Suppressor macrophage treated with lipopolysaccharide for 1 hour (primary cell): ENCODE measurements around the gene IL13.
"Not testable (repeated sequence)": the region's sequence is repeated elsewhere in the genome, so short reads cannot be mapped to it uniquely, and the experiment has no call there.

ENCODE experiments used
- DNase-seq, 3 donors: peaks; one replicate each; pipeline ENCODE4 v3.0.0-alpha.2; 2020 to 2022

The IL13 gene

DNA sequence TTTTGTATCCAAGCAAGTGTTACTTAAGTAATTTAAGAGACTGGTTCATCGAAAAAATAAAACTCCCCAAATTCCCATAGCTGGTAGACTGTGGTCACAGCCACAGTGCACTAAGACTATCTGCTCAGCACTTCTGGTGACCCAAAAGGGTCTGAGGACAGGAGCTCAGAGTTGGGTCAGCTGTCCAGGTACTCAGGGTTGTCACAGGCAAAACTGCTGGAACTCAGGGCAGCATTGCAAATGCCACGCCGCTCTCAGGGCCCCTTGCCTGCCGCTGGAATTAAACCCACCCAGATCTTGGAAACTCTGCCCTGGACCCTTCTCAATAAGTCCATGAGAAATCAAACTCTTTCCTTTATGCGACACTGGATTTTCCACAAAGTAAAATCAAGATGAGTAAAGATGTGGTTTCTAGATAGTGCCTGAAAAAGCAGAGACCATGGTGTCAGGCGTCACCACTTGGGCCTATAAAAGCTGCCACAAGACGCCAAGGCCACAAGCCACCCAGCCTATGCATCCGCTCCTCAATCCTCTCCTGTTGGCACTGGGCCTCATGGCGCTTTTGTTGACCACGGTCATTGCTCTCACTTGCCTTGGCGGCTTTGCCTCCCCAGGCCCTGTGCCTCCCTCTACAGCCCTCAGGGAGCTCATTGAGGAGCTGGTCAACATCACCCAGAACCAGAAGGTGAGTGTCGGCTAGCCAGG, at the start of gene IL13:
TSS of gene IL13 (plus strand) at position 498 of the 705 bp plus-strand sequence. CDS start at position 512, 14 bp downstream.
- DNase-seq: no peak

DNA sequence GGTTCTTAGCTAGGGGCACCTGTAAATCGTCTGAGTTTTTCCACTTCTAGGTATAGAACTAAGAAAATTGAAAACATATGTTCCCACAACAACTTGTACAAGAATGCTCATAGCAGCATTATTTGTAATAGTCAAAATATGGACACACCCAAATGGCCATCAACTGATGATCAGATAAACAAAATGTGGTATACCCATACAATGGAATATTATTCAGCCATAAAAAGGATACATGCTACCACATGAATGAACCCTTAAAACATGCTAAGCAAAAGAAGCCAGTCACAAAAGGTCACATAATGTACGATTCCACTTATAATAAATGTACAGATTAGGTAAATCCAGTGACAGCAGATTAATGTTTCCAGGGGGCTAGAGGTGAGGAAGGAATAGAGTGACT, 46.0 kb upstream of the IL13 start:
- DNase-seq: no peak

DNA sequence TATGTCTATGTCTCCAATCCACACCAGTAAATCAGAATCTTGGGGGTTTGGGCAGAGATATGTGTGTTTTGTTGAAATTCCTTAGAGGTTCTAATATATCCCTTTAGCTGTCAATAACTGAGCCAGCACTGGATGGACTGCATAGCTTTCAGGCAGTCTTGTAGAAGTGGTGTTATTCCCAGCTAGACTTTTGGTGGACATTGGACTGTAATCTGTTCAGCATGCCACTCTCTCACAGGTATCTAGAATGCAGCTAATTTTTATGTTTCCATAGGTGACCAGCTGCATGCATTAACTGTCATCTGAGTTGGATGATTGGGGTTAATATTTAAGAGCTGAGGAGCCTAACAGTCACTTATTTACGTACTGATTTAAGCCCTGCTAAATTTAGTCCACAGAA, 45.1 kb upstream of the IL13 start:
- DNase-seq: no peak

DNA sequence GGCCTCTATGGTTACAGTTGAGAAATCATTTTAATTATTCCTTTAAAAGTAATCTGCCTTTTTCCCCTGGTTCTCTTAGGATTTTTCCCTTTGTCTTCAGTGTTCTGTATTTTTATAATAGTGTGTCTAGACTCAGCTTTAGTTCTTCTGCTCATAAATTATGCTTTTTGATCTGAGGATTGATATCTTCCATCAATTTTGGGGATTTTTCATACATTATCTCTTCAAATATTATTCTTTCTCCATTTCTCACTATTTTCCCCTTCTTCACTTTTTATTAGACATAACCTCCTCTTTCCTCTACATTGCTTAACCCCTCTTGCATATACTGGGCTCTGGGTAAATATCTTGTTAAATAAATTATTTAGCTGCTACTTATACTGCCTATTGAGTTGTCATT, 36.3 kb upstream of the IL13 start:
- DNase-seq: no peak

DNA sequence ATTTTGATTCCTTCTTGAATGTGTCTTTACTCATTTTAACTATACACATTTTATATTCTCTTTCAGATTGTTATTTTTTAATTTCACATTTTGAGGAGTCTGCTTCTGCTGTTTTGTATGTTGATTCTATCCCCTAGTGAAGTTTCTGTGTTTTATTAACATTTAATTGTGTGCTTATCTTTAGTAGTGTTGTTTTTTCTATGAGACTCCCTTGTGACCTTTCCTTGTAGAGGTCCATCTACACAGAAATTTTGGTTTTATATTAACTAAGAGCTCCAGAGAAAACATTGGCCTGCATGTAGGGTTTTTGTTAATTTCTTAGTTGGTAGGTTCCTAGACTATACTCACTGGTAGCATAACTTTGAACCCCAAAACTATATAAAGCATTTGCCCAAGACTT, 35.4 kb upstream of the IL13 start:
- DNase-seq: no peak

DNA sequence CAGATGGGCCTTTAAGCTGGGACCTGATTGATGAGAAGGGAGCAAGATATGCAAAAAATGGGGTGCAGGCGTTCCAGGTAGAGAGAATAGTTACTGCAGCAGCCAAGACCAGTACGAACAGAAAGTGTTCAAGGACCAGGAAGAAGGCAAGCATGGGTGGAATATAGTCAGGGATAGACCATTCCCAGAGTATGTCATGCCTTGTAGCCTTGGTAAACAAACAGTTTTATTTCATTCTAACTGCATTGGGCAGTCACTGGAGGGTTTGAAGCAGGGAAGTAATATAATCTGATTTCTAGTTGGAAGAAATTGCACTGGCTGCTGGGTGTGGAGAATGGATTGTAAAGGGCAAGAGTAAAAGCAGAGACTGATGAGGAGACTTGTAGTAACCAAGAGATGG, 30.5 kb upstream of the IL13 start:
- DNase-seq: no peak

DNA sequence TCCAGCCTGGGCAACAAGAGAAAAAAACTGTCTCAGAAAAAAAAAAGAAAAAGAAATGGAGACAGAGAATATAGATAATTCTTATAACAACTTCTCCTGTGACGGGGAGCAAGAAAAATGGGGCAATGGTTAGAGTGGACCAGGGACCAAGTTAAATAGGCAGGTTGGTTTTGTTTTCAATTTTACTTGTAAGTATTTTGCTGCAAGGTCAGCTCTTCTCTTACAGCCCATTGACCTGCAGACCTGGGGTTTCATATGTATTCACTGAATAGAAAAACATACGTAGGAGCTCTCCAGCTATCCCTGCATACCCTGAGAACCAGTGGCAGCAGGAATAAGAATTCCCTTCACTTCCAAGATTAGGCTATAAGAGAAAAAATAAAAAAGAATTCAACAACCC, 29.2 kb upstream of the IL13 start:
- no peak for DNase-seq

DNA sequence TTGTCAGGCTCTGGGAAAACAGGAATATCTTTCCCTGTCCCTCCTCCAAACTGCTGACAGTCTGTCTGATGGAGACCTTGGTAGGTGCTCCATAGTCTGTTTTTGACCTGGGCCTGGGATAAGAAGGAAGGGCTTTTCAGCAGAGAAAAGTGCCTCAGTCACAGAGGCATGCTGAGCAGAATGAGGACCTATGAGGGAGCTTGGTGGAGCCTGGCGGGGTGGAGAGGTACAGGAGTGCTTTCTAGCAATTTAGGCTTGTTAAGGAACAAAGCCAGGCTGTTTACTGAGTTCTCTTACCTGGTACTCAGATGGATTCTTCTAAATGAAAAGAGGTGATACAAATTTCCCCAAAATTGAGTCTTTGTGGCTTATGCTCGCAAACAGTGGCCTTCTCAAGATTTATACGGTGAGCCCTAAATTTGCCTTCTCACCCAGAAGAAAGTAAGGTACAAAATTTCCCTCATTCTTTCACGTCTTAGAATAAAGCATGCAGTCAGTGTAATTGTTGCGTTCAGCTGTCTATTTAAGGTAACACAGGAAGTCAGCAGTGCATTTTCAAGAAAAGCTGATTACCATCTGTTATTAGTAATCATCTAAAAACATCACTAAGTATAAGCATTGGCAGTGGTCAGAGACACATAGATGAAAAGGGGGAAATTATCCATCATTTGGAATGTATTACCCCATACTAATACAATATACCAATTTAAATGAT, 28.6 kb upstream of the IL13 start:
- DNase-seq: no peak

DNA sequence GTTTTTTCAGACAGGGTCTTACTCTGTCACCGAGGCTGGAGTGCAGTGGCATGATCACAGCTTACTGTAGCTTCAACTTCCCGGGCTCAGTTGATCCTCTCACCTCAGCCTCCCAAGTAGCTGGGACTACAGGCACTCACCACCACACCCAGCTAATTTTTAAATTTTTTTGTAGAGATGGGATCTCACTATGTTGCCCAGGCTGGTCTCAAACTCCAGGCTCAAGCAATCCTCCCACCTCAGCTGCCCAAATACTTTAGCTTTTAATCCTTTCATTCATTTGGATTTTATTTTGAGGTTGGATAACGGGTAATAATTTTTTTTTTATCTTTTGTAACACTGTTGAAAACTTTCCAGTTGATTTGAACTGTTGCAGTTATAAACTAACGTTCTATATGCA, 24.4 kb upstream of the IL13 start:
- not testable (repeated sequence) for DNase-seq

DNA sequence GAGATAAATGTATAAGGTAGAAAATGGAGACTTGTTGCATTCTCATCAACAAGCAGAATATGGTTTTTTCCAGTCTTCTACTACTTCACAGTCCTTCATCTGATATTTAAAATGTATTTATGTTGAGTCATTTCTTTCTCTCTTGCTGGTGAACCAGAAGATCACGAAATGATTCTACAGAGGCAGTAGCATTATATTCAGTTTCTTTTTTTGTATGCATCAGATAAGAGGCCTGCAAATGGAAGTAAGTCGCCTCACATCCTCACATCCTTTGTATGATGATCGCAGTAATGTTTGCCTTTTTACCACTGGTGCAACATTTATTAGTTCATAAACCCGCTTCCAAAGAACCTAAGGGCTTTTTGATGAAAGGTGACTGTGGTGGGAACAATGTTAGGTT, 22.1 kb upstream of the IL13 start:
- no peak for DNase-seq

DNA sequence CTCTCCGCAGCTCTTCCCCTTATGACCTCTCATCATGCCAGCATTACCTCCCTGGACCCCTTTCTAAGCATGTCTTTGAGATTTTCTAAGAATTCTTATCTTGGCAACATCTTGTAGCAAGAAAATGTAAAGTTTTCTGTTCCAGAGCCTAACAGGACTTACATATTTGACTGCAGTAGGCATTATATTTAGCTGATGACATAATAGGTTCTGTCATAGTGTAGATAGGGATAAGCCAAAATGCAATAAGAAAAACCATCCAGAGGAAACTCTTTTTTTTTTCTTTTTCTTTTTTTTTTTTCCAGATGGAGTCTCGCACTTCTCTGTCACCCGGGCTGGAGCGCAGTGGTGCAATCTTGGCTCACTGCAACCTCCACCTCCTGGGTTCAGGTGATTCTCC, 20.7 kb upstream of the IL13 start:
- DNase-seq: no peak

DNA sequence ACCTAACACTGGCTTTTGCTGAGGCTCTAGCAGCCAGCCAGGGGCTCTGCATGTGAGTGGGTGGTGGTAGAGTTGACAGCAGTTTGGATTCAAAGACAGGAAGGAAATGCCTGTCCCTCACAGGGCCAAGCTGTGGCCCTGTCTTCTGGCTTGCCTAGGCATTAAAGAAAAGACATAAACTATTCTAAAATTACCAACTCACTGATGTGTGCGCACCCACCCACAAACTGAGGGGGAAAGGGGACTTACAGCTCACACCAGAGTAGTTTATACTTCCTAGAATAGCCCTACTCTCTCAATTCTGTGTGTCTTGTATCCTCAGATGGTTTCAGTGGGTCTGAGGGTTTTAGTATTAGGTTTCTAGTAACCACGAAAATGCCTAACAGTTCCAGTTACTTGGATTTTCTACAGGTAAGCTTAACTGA, 18.3 kb upstream of the IL13 start:
- no peak for DNase-seq

DNA sequence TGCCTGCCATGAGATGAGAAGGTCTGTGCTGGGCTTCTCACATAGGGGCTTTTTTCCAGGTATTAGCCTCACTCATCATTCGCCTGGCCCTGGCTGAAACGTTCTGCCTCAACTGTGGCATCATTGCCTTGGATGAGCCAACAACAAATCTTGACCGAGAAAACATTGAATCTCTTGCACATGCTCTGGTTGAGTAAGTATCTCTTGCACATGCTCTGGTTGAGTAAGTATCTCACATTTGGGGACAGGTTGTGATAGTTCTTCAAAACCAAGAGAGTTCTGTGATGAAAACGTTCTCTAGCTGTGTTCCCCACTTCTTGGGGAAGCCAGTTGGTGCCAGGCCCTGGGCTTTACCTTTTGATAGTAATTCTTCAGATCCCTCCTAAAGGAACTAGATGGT, 17.4 kb upstream of the IL13 start:
- DNase-seq: no peak

DNA sequence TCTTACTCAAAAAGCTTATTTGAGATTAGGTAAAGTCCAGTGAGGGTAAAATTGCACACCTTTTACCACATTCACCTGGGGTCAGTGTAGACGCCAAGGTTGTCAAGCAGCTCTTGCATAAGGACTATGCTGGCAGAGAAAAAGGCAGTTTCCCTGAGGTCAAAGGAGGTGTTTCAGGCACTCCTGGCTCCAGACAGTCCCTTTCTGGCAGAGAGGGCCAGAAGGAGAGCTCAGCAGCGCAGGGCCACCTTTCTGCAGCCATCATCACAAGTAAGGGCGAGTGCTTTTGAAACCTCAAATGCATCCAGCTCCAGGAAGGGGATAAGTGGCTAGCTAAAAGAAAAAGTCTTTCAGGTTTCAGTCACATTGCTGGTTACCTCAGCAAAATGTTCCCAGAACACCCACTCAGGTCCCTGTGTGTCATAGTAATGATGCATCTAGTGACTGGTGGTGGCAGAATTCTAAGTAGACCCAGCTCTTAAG, 16.7 kb upstream of the IL13 start:
- DNase-seq: peak; percentile 20 to 43 (median 35)

DNA sequence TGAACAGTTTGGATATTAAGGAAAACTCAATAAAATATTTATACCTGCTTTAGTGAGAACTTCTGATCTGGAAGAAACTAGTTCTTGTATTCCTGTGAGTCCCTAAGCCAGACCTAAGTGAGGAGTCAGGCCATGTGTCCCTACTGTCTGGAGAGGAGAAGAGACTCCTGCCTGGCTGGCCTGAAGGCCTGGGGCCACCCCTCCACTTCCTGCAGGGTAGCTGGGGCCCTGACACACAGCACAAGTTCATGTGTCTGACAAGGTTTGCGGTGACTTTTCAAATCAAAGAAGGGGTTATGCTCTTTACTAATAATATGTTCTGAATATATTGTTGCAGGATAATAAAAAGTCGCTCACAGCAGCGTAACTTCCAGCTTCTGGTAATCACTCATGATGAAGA, 16.1 kb upstream of the IL13 start:
- no peak for DNase-seq

DNA sequence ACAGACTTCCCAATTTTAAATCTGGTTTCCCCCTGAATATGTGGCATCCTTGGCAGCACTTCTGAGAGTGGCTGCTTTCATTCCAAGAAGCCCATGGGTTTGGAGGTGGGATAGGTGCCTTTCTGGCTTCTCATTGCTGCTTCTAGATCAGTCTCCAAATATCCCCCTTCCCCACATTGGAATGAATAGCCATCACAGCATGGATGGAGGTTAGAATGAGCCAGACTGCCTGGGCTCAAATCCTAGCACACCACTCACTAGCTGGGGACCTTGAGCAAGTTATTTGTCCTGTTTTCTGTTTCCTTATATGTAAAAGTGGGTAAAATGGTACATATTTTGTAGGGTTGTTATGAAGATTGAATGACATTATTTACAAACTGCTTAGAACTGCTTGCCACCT, 13.8 kb upstream of the IL13 start:
- no peak for DNase-seq

DNA sequence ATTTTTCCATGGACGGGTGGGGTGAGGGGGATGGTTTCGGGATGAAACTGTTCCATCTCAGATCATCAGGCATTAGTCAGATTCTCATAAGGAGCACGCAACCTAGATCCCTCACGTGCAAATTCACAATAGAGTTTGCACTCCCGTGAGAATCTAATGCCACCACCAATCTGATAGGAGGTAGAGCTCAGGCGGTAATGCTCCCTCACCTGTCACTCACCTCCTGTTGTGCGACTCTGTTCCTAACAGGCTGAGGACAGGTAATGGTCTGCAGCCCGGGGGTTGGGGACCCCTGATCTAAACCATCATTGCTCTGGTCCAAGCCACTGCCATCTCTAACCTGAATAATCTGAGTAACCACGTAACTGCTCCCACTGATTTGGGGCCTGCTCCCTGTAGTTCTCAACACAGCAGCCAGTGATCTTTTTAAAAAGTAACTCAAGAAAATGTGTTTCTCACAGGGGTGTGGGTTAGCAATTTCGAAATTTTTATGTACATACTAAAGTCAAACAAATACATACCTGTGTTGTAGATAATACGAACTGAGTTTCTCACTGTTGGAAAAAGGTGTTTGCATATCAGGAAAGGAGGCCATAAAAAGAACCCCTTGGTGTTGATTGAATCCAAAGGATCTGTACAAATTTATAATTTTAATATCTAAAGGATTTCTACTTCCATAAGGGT, 11.2 kb upstream of the IL13 start:
- DNase-seq: no peak

DNA sequence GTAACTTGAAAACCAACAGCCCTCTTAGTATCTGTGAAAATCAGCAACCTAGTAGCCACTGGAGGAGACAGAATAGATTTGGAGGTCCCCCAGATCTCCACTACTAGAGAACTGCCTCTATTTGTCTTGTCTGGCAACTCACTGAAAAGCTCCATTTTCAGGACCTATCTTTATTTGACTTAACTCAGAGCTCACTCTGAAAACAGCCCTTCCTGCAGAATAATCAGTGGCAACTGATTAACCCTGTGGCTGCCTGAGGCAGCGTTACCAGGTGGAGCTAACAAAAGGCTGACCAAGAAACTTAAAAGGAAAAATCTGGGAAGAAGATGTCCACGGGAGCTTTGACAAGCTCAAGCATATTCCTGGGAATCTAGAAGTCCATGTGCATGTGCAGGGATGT, 10.5 kb upstream of the IL13 start:
- DNase-seq: no peak

DNA sequence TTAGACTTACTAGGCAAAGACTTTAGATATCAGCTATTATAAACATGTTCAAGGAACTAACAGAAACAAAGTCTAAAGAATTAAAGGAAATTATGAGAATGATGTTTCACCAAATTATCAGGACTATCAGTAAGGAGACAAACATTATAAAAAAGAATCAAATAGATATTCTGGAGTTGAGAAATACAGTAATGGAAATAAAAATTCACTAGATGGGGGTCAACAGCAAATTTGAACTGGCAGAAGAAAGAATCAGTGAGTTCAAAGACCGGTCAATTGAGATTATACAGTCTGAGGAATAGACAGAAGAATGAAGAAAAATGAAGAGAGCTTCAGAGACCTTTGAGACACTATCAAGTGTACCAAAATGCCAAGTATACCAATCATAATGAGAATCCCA, 9.6 kb upstream of the IL13 start:
- DNase-seq: no peak

DNA sequence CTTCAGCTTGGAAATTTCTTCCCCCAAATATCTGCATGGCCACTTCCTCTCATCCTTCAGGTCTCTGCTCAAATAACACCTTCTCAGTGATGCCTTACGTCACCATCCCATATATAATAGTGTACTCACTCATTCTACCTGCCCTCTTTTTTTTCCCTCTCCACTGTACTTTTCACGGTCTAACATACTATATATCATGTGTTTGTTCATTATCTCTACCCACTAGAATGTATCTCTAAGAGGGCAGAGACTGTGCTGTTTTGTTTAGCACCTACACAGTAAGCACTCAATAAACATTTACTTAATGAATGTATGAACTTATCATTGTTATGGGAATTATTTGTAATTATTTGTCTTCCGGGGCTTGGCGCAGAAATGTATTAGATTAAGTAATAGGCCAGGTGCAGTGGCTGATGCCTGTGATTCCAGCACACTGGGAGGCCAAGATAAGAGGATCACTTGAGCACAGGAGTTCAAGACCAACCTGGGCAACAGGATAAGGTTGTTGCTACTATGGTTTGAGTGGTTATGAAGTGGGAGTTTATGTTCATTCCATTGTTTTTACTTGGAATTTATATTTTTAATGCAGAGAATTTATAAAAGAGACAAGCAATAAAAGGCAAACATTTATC, 6.0 kb upstream of the IL13 start:
- no peak for DNase-seq

DNA sequence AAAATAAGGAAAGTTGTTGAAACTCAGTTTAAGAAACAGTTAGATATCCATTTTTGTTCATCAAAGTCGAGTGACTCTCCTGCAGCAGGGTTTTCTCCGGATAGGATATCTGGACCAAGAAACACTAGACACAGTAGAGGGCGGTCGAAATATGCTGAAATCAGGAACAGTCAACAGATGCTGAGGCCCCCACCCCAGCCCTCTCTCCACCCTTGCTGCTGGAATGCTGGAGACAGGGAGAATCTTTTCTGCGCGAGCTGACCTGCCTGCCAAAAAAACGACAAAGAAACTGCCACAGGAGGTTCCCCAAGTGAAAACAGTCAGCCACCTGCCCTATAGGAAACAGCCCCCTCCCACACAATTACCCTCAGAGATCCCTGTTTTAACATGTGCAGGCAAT, 4.3 kb upstream of the IL13 start:
- no peak for DNase-seq

DNA sequence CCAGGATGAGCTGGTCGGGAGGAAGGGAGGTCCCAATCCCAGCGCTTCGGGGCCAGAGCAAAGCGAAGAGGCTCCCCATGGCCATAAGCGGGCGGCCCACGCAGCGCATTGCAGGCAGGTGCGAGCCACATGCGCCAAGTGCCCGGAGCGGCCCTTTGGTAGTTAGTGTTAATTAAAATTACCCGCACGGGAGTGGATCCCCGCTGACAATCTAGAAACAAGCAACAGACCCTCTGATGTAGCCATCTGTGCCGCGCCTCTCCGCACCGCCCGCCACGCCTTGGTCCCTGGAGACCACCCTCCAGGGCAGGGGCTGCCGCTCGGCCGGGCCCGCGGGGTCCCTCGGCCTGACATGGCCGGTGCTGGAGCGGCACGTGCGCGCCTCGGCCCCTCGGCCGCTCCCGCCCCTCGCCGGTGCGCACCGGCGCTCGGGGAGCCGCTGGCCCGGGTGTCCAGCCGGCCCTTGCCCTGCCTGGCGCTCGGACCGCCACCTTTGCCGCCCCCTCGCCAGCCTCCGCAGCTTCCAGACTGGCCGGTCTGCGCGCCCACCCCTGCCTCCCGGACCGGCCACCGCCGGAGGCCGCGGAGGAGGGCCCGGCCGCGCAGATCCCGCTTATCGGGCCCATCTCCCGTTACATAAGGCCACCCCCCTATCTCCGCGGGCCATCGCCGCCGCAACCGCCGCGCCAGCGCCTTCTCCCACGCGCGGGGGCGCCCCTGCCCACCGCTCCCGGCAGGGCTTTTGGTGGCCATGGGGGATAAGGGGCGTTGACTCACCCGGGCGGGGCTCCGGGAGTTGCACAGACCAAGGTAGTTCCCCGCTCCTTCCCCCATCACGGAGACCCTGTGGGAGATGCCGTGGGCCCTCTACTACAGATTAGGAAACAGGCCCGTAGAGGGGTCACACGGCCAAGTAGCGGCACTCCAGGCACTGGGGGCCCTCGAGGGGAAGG, 1.9 kb upstream of the IL13 start:
- peak; percentile 56 to 79 (median 70) for DNase-seq
